GM12892 (cell line): ENCODE measurements around the gene MOB2.

Source experiments
- POLR2A ChIP-seq: IDR thresholded peaks from 2 replicates; pipeline ENCODE4 v1.6.1; 2011; ENCODE audit warnings: low read depth, low read length, control low read depth
- POLR2AphosphoS5 ChIP-seq: IDR thresholded peaks from 2 replicates; pipeline ENCODE4 v1.6.1; 2011; ENCODE audit warnings: low read depth, low read length, control low read depth
- TAF1 ChIP-seq: IDR thresholded peaks from 2 replicates; pipeline ENCODE4 v1.6.1; 2011; ENCODE audit warnings: low read depth, mild to moderate bottlenecking, control low read depth, low read length, borderline replicate concordance

DNA sequence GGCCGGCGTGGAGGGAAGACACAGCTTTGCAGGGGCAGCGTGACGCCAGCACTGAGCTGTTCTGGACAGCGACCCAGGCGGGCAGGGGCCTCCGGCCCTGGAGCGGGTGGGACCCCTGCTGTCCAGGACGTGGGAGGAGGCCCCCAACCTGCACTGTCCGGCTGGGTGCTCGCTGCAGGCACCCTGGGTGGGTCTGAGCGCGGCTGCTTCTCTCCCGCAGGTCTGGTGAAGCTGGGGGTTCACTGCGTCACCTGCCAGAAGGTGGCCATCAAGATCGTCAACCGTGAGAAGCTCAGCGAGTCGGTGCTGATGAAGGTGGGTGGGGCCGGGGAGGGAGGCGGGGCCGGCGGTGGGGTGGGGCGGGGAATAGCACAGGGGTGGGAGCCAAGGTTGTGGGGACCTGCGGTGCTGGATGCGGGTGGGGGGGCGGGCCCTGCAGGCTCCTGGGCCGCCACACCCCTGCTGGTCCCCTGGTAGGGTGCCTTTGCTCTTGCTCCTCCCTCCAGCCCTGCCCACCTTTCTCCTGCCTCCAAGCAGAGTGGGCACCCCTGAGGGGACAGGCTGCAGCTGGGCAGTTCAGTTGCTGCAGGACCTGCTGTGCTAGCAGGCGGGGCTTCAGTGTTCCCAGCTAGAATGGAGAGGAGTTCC is 50.6 kb downstream of the MOB2 start:
- TF ChIP-seq POLR2AphosphoS5 = no peak
- TF ChIP-seq POLR2A = no peak
- no peak for TF ChIP-seq TAF1
